T follicular helper cell (primary cell): ENCODE results near the gene TSHZ2.
"Not testable (repeated sequence)": the region's sequence is repeated elsewhere in the genome, so short reads cannot be mapped to it uniquely, and the experiment has no call there.

Experiments
- DNase-seq: peaks from one replicate; pipeline ENCODE4 v3.0.0-alpha.2; 2020; ENCODE audit warnings: low read depth

Gene TSHZ2

GRCh38 chr20:53344891-53345290 is 372.7 kb downstream of the TSHZ2 start:
- DNase-seq: no peak

- no peak for DNase-seq
Measured at GRCh38 chr20:53345536-53346334, 373.6 kb downstream of the TSHZ2 start.

GRCh38 chr20:53346335-53346648 is 374.1 kb downstream of the TSHZ2 start:
- no peak for DNase-seq

- no peak for DNase-seq
Measured at GRCh38 chr20:53349730-53350129, 377.6 kb downstream of the TSHZ2 start.

GRCh38 chr20:53352727-53353440 is 380.7 kb downstream of the TSHZ2 start:
- no peak for DNase-seq

- DNase-seq: no peak
Measured at GRCh38 chr20:53354314-53354713, 382.2 kb downstream of the TSHZ2 start.

GRCh38 chr20:53355790-53356189 is 383.6 kb downstream of the TSHZ2 start:
- no peak for DNase-seq

- DNase-seq: no peak
Measured at GRCh38 chr20:53359425-53359824, 387.3 kb downstream of the TSHZ2 start.

- DNase-seq: no peak
Measured at GRCh38 chr20:53360852-53361251, 388.7 kb downstream of the TSHZ2 start.

GRCh38 chr20:53362736-53363135 is 390.6 kb downstream of the TSHZ2 start:
- no peak for DNase-seq

GRCh38 chr20:53364646-53365045 is 392.5 kb downstream of the TSHZ2 start:
- DNase-seq: no peak

GRCh38 chr20:53365076-53365475 is 392.9 kb downstream of the TSHZ2 start:
- no peak for DNase-seq

GRCh38 chr20:53365539-53366075 is 393.4 kb downstream of the TSHZ2 start:
- DNase-seq: no peak

GRCh38 chr20:53366928-53367327 is 394.8 kb downstream of the TSHZ2 start:
- DNase-seq: not testable (repeated sequence)

- DNase-seq: no peak
Measured at GRCh38 chr20:53369871-53370270, 397.7 kb downstream of the TSHZ2 start.

- no peak for DNase-seq
Measured at GRCh38 chr20:53370345-53370961, 398.3 kb downstream of the TSHZ2 start.

GRCh38 chr20:53371216-53371615 is 399.1 kb downstream of the TSHZ2 start:
- DNase-seq: no peak

GRCh38 chr20:53376021-53376420 is 403.9 kb downstream of the TSHZ2 start:
- DNase-seq: no peak

GRCh38 chr20:53379014-53379832 is 407.1 kb downstream of the TSHZ2 start:
- no peak for DNase-seq

- no peak for DNase-seq
Measured at GRCh38 chr20:53379833-53380120, 407.6 kb downstream of the TSHZ2 start.

GRCh38 chr20:53381568-53382262 is 409.6 kb downstream of the TSHZ2 start:
- DNase-seq: no peak
